Cardiac septum (tissue), 1 donor: ENCODE results near the gene ATL2. TPM values are rescaled to one million over a fixed set of nuclear protein-coding genes. Genes with fewer than 3 reads are reported as not detected.
"Not testable (repeated sequence)": the region's sequence is repeated elsewhere in the genome, so short reads cannot be mapped to it uniquely, and the experiment has no call there.

Source experiments
- DNase-seq: peaks from one replicate; pipeline ENCODE4 v3.0.0-alpha.2; 2020; ENCODE audit warnings: low spot score
- intact Hi-C: fragments of 100-400 bp; cut with DNase I; formaldehyde crosslinking; loops from one replicate; pipeline ENCODE4 v1.14.0; 2022
- total RNA-seq: library from RNA; stranded (reverse); fragmentation: NEBNext Ultra II Directional; extraction: Animal tissue kit (Norgen Biotek cat#: 25700); gene quantifications from one replicate; pipeline ENCODE4 v1.2.1, GENCODE V29; 2021
- donor health status: DM: no; HTN: no; CAD: no.

ATL2 gene
- total RNA-seq, 1 donor from 2014 or later = 27.1 TPM

- DNase-seq = no peak
- intact Hi-C loops = no loop called here
Observed at GRCh38 chr2:38284971-38285370, 92.1 kb downstream of the ATL2 start.

- DNase-seq = no peak
- intact Hi-C loops = no loop called here
Observed at GRCh38 chr2:38281095-38281742, 95.9 kb downstream of the ATL2 start.

- intact Hi-C loops = loop anchor here (10.0 kb wide), 3 partner anchors 204 to 884 kb away; partner anchors contain the start of gene CYP1B1
- DNase-seq = no peak
Observed at GRCh38 chr2:38279201-38279600, 97.9 kb downstream of the ATL2 start.

- not testable (repeated sequence) for DNase-seq
- intact Hi-C loops = loop anchor here (10.0 kb wide), 3 partner anchors 203 to 883 kb away; partner anchors contain the start of gene CYP1B1
Observed at GRCh38 chr2:38278117-38278438, 99.0 kb downstream of the ATL2 start.

- intact Hi-C loops = loop anchor here (10.0 kb wide), 3 partner anchors 203 to 883 kb away; partner anchors contain the start of gene CYP1B1
- DNase-seq = no peak
Observed at GRCh38 chr2:38277245-38278116, 99.6 kb downstream of the ATL2 start.

- intact Hi-C loops = loop anchor here (2.0 to 10.0 kb wide), 4 partner anchors 200 to 880 kb away; partner anchors contain the start of gene CYP1B1
- no peak for DNase-seq
Observed at GRCh38 chr2:38274286-38275276, 102.5 kb downstream of the ATL2 start.

GRCh38 chr2:38271697-38272096, 105.4 kb downstream of the ATL2 start:
- intact Hi-C loops = loop anchor here (10.0 kb wide), 3 partner anchors 197 to 877 kb away; partner anchors contain the start of gene CYP1B1
- no peak for DNase-seq

GRCh38 chr2:38269421-38269820, 107.7 kb downstream of the ATL2 start:
- intact Hi-C loops = no loop called here
- no peak for DNase-seq

GRCh38 chr2:38268691-38269327, 108.3 kb downstream of the ATL2 start:
- intact Hi-C loops = no loop called here
- no peak for DNase-seq

GRCh38 chr2:38268001-38268400, 109.1 kb downstream of the ATL2 start:
- no peak for DNase-seq
- intact Hi-C loops = no loop called here

- intact Hi-C loops = no loop called here
- DNase-seq = no peak
Observed at GRCh38 chr2:38267270-38267925, 109.7 kb downstream of the ATL2 start.

- no peak for DNase-seq
- intact Hi-C loops = no loop called here
Observed at GRCh38 chr2:38266382-38267061, 110.6 kb downstream of the ATL2 start.

GRCh38 chr2:38265461-38265860, 111.6 kb downstream of the ATL2 start:
- no peak for DNase-seq
- intact Hi-C loops = no loop called here

- intact Hi-C loops = no loop called here
Observed at GRCh38 chr2:38264396-38265221, 112.5 kb downstream of the ATL2 start.

GRCh38 chr2:38263293-38263692, 113.8 kb downstream of the ATL2 start:
- DNase-seq = no peak
- intact Hi-C loops = no loop called here

More at GRCh38 chr2:38264396-38265221, 112.5 kb downstream of the ATL2 start:
- no peak for DNase-seq

- intact Hi-C loops = no loop called here
- DNase-seq = no peak
Observed at GRCh38 chr2:38262069-38262871, 114.8 kb downstream of the ATL2 start.
